ENCODE results near the gene MBNL1. TPM values are rescaled to one million over a fixed set of nuclear protein-coding genes. Genes with fewer than 3 reads are reported as not detected.

MBNL1 gene
- total and polyA plus RNA-seq, 8 donors: 25.7 to 379 (median 155) TPM

DNA sequence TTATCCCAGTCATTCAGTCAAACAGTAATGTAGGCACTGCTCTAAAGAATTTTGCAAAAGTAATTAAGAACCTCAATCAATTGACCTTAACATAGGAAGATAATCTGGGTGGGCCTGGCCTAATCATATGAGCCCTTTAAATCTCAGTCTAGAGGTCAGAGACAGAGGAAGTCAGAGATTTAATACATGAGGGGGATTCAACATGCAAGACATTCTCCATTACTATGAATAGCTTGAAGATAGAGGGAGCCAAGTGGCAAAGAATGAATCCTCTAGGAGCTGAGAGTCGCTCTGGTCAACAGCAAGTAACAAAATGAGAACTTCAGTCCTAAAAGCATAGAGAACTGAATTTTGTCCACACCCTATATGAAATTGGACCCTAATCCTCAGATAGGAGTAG, 39.0 kb upstream of the MBNL1 start:
- intact Hi-C loops (cut with DNase I; ENCODE audit: low total_unique reads): no loop called here

GRCh38 chr3:152230370-152230769, 38.4 kb upstream of the MBNL1 start:
- no peaks in the 10 kb centered on the region for H3K9me3 ChIP-seq
- H3K36me3 ChIP-seq: no peaks in the 10 kb centered on the region
- no peaks in the 10 kb centered on the region for H3K27me3 ChIP-seq
- no peak for DNase-seq
- 89 to 100% (median 93%) methylated on average over 1 of the region's 1 CpG for WGBS, 5 donors
- no peak overlapping the region for H3K27ac ChIP-seq
- no peak overlapping the region for H3K4me3 ChIP-seq
- intact Hi-C loops (cut with DNase I; ENCODE audit: low total_unique reads): no loop called here
- peaks cover 0 to 8% (median 1%) of the 10 kb centered on the region in 4 donors for H3K4me1 ChIP-seq
- TF ChIP-seq POLR2A (IDR thresholded peaks at IDR 0.05) (no peak), POLR2AphosphoS5 (IDR thresholded peaks at IDR 0.05) (no peak), CTCF (IDR thresholded peaks at IDR 0.05) (no peak), EP300 (IDR thresholded peaks at IDR 0.05) (no peak)

More for the DNA sequence above, 39.0 kb upstream of the MBNL1 start:
- WGBS, 5 donors: 75 to 94% (median 85%) methylated on average over 1 of the region's 1 CpG
- no peak for TF ChIP-seq POLR2A (IDR thresholded peaks at IDR 0.05)
- no peak for TF ChIP-seq EP300 (IDR thresholded peaks at IDR 0.05)
- no peak for TF ChIP-seq POLR2AphosphoS5 (IDR thresholded peaks at IDR 0.05)
- TF ChIP-seq CTCF (IDR thresholded peaks at IDR 0.05): no peak
- H3K9me3 ChIP-seq: no peaks in the 10 kb centered on the region
- H3K36me3 ChIP-seq: no peaks in the 10 kb centered on the region
- H3K27ac ChIP-seq: no peak overlapping the region
- DNase-seq: no peak
- no peaks in the 10 kb centered on the region for H3K27me3 ChIP-seq
- H3K4me1 ChIP-seq: peaks cover 0 to 15% (median 5%) of the 10 kb centered on the region in 4 donors
- H3K4me3 ChIP-seq: no peak overlapping the region

DNA sequence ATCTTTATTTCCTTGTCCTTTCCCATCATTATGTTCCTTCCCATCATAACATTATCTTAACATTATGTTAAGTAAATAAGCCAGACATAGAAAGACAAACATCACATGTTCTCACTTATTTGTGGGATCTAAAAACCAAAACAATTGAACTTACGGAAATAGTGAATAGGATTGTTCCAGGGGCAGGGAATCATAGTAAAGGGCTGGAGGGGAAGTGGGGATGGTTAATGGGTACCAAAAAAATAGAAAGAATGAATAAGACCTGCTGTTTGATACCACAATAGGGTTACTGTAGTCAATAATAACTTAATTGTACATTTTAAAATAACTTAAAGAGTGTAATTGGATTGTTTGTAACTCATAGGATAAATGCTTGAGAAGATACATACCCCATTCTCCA, 36.7 kb upstream of the MBNL1 start:
- intact Hi-C loops (cut with DNase I; ENCODE audit: low total_unique reads): no loop called here
- DNase-seq: no peak

DNA sequence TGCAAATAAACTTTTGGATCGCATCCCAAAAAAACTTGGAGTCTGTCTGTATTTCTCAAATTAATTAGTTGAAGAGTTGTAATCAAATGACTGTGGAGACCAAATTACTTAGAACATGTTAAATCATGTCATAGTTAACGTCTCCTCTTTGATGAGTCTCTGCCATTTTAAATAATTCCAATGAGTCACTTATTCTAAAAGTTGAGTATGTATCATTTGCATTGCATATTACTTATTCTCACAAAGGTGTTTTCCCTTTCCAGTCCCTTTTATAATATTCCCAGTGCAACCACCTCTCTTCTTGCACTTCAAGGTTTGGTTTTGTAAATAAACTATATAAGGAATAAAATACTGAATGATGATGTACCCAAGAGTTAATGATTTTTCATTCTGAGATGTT, 36.0 kb upstream of the MBNL1 start:
- intact Hi-C loops (cut with DNase I; ENCODE audit: low total_unique reads): no loop called here
- WGBS, 5 donors: 80 to 94% (median 89%) methylated on average over 2 of the region's 2 CpGs
- TF ChIP-seq CTCF (IDR thresholded peaks at IDR 0.05) (no peak), POLR2A (IDR thresholded peaks at IDR 0.05) (no peak), EP300 (IDR thresholded peaks at IDR 0.05) (no peak), POLR2AphosphoS5 (IDR thresholded peaks at IDR 0.05) (no peak)
- DNase-seq: no peak
- H3K27ac ChIP-seq: no peak overlapping the region
- H3K4me3 ChIP-seq: no peak overlapping the region
- no peaks in the 10 kb centered on the region for H3K36me3 ChIP-seq
- H3K4me1 ChIP-seq: peaks cover 0 to 3% (median 0%) of the 10 kb centered on the region in 4 donors
- H3K27me3 ChIP-seq: no peaks in the 10 kb centered on the region
- H3K9me3 ChIP-seq: no peaks in the 10 kb centered on the region

More for the DNA sequence above, 36.7 kb upstream of the MBNL1 start:
- H3K4me1 ChIP-seq: peaks cover 0 to 3% (median 0%) of the 10 kb centered on the region in 4 donors
- TF ChIP-seq POLR2AphosphoS5 (IDR thresholded peaks at IDR 0.05) (no peak), POLR2A (IDR thresholded peaks at IDR 0.05) (no peak), EP300 (IDR thresholded peaks at IDR 0.05) (no peak), CTCF (IDR thresholded peaks at IDR 0.05) (no peak)
- H3K36me3 ChIP-seq: no peaks in the 10 kb centered on the region
- WGBS, 5 donors: 64 to 89% (median 84%) methylated on average over 1 of the region's 1 CpG
- no peak overlapping the region for H3K4me3 ChIP-seq
- no peak overlapping the region for H3K27ac ChIP-seq
- H3K9me3 ChIP-seq: no peaks in the 10 kb centered on the region
- H3K27me3 ChIP-seq: no peaks in the 10 kb centered on the region
